ENCODE data around the gene WNT5B. TPM values are rescaled to one million over a fixed set of nuclear protein-coding genes. Genes with fewer than 3 reads are reported as not detected.

The WNT5B gene
- total and polyA plus RNA-seq, 2 of the 8 experiments (the other 6 are each of a cell fraction or from before 2014, with no cell fraction given), result 0.91 to 1.2 TPM

DNA sequence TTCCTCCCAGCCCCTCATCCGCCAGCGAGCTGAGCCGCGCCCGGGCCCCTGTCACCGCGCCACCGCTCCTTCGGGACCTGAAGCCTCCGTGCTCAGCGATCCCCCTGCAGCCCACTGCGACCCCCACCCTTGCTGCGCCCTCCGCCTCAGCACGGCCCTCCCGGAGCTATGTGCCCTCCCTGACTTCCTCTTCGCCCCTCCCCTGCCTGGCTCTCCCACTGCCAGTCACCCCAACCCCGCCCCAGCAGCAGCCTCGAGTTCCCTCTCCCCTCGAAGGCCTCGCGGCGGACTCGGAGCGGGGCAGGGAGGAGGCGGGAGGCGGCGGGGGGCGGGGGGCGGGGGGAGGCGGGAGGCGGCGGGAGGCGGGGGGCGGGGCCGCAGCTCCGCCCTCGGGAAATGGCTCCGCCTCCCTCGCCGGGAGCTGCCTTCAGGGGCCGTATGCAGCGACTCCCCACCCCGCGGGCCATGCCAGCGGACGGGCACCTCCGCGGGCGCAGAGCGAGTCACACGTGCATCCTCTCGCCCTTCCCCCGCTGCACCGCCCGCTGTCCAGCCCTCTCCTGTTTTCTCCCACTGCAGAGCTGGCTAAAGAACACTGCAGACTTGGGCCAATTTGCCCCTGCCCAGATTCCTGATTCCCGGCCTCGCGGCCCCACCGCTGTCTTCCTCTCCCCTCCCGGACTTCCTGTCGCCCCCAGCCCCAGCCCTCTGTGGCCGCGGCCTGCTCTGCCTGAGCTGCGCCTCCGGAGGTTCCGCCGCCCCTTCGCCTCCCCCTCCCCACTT, 32.7 kb downstream of the WNT5B start:
- peak; percentile 91 for TF ChIP-seq RBBP5 (IDR thresholded peaks at IDR 0.05; ENCODE audit: borderline replicate concordance, low read depth, low read length)
- no peak for TF ChIP-seq BACH1 (IDR thresholded peaks at IDR 0.05; ENCODE audit: low read length)
- no peak for TF ChIP-seq SRF (IDR thresholded peaks at IDR 0.05; ENCODE audit: low read depth, low read length)
- peak; percentile 97 for TF ChIP-seq KDM4A (IDR thresholded peaks at IDR 0.05; ENCODE audit: low read depth, low read length, severe bottlenecking)
- TF ChIP-seq EGR1 (IDR thresholded peaks at IDR 0.05; ENCODE audit: borderline replicate concordance, low read depth, low read length), result peak; percentile 8; the same call in 1 of the 2 replicates
- TF ChIP-seq EZH2 (IDR thresholded peaks at IDR 0.05; ENCODE audit: low read depth, low read length, severe bottlenecking), result no peak
- TF ChIP-seq SUZ12 (IDR thresholded peaks at IDR 0.05; ENCODE audit: low read length), result 0 out of 2 replicates have a peak, but pooled peaks have one; percentile 32
- peak; percentile 25 for TF ChIP-seq ASH2L (IDR thresholded peaks at IDR 0.05; ENCODE audit: low read length)
- Histone ChIP-seq H3K4me1 (replicated peaks in 1 of 4; ENCODE audit: control insufficient read depth in 3 of 4, insufficient read depth in 4 of 4, low read length in 3 of 4) (no peaks in the 10 kb centered on the region), H2AFZ (ENCODE audit: low read length) (no peak overlapping the region; the same call in 1 of the 2 replicates), H3K23me2 (ENCODE audit: low read depth, low read length) (peaks cover 8% of the 10 kb centered on the region; the same call in 1 of the 2 replicates), H3K79me2 (ENCODE audit: control insufficient read depth in 1 of 2, insufficient read depth in 2 of 2, low read length in 2 of 2) (no peaks in the 10 kb centered on the region), H3K4me2 (ENCODE audit: insufficient read depth in 1 of 2, low read depth in 2 of 2, low read length in 2 of 2) (peak overlapping the region; percentile 39 to 89), H4K20me1 (replicated peaks in 1 of 2; ENCODE audit: control insufficient read depth in 1 of 2, insufficient read depth in 2 of 2, low read length in 2 of 2) (no peaks in the 10 kb centered on the region), H3K4me3 (ENCODE audit: extremely low read depth in 1 of 4, insufficient read depth in 2 of 4, low read depth in 3 of 4, low read length in 4 of 4) (peak overlapping the region; percentile 44 to 92 (median 71)), H3K27me3 (replicated peaks in 1 of 4; ENCODE audit: control insufficient read depth in 3 of 4, extremely low read depth in 1 of 4, insufficient read depth in 3 of 4, low read length in 3 of 4) (peaks cover 6 to 27% (median 20%) of the 10 kb centered on the region in 4 experiments), H4K8ac (ENCODE audit: extremely low read depth, insufficient read depth, low read length) (peak overlapping the region; percentile 80), H2AK5ac (ENCODE audit: low read depth, low read length) (no peak overlapping the region), H3K36me3 (ENCODE audit: control insufficient read depth in 2 of 4, insufficient read depth in 4 of 4, low read length in 3 of 4) (no peaks in the 10 kb centered on the region), H4K5ac (ENCODE audit: insufficient read length, low read depth, low read length) (peak overlapping the region; percentile 71), H3K56ac (replicated peaks; ENCODE audit: insufficient read length, low read depth, low read length) (no peak overlapping the region), H2BK120ac (replicated peaks; ENCODE audit: low read depth, low read length) (peak overlapping the region; percentile 54), H3K14ac (ENCODE audit: insufficient read length) (no peak overlapping the region), H3K27ac (ENCODE audit: low read depth, low read length) (no peak overlapping the region), H2BK20ac (ENCODE audit: low read length) (no peak overlapping the region), H3K9me3 (ENCODE audit: insufficient read depth in 2 of 2, low read depth in 1 of 2, low read length in 1 of 2) (no peaks in the 10 kb centered on the region; a peak in 1 of 4 replicates), H3K4ac (replicated peaks; ENCODE audit: insufficient read length, low read depth, low read length) (no peak overlapping the region), H3K18ac (ENCODE audit: extremely low read depth, low read length) (peak overlapping the region; percentile 83), H2BK15ac (ENCODE audit: low read length) (no peak overlapping the region; the same call in 1 of the 2 replicates), H2BK12ac (ENCODE audit: low read depth, low read length) (peak overlapping the region; percentile 68; the same call in 1 of the 2 replicates), H3K23ac (ENCODE audit: insufficient read length) (no peak overlapping the region), H2BK5ac (ENCODE audit: low read depth, low read length) (no peak overlapping the region; the same call in 1 of the 2 replicates), H3K79me1 (ENCODE audit: low read depth, low read length) (no peaks in the 10 kb centered on the region), H4K91ac (replicated peaks; ENCODE audit: insufficient read length, low read length) (no peak overlapping the region), H3K9ac (replicated peaks in 1 of 4; ENCODE audit: extremely low read depth in 1 of 4, low read depth in 3 of 4, low read length in 3 of 4) (no peak overlapping the region)
- CTCF ChIA-PET (ENCODE audit: partially characterized antibody), result interaction anchor here (0.5 to 1.7 kb wide), 8 partner anchors 8 to 296 kb away, joined by 3 to 7 read pairs (median 4); no protein-coding TSS in a partner anchor
- DNase-seq (ENCODE audit: low read depth in 1 of 2, low spot score in 2 of 2), result peak in 1 of 2 experiments; percentile 70
- 2% methylated on average over 20 of the region's 69 CpGs; no CpG with 5 or more reads in 1 of the 2 experiments for WGBS, 2 experiments (ENCODE audit: extremely low coverage in 1 of 2, insufficient coverage in 1 of 2, insufficient read length in 1 of 2, insufficient replicate concordance in 2 of 2, low coverage in 1 of 2, low lambda C conversion rate in 2 of 2, missing lambda C conversion rate in 1 of 2)
- POLR2A ChIA-PET (ENCODE audit: partially characterized antibody), result interaction anchor here (0.7 to 1.9 kb wide), 9 partner anchors 12 to 59 kb away, joined by 3 to 6 read pairs (median 4); partner anchors contain the start of genes ADIPOR2 and WNT5B
- no peak for FAIRE-seq

All from H1 (cell line).